HL-60 (cell line): Measurements from ENCODE around the gene FASTK.

ENCODE experiments used
- DNase-seq, 2 experiments: peaks; one replicate each; pipeline ENCODE4 v3.0.0-alpha.2; 2010 to 2020; ENCODE audit warnings: low read depth in 1 of 2, low spot score in 1 of 2
- H3K27ac ChIP-seq: fragments of 250-450 bp; sonication (Bioruptor Pico); replicated peaks from 2 replicates; pipeline ENCODE4 v1.5.1; 2020; ENCODE audit warnings: mild to moderate bottlenecking, moderate library complexity
- H3K27me3 ChIP-seq: fragments of 250-450 bp; sonication (Bioruptor Pico); 2 replicates; pipeline ENCODE4 v1.5.1; 2021; ENCODE audit warnings: mild to moderate bottlenecking, moderate library complexity; ENCODE audit not compliant: insufficient read depth, poor library complexity, severe bottlenecking
- H3K4me3 ChIP-seq: replicated peaks from 2 replicates; pipeline ENCODE4 v1.5.1; 2011; ENCODE audit warnings: mild to moderate bottlenecking, control low read depth, low read length; ENCODE audit not compliant: insufficient read depth
- CTCF ChIP-seq: IDR thresholded peaks from one replicate; pipeline ENCODE4 v1.5.1; 2011; ENCODE audit warnings: low read length, control low read depth, inconsistent platforms; ENCODE audit not compliant: insufficient read depth
- GABPA ChIP-seq: IDR thresholded peaks from 2 replicates; pipeline ENCODE4 v1.6.1; 2012; ENCODE audit warnings: low read depth
- POLR2AphosphoS5 ChIP-seq: IDR thresholded peaks from 2 replicates; pipeline ENCODE4 v1.6.1; 2012; ENCODE audit warnings: low read depth
- REST ChIP-seq: IDR thresholded peaks from 2 replicates; pipeline ENCODE4 v1.6.1; 2012; ENCODE audit warnings: low read depth; ENCODE audit not compliant: insufficient replicate concordance
- SPI1 ChIP-seq: IDR thresholded peaks from 2 replicates; pipeline ENCODE4 v1.6.1; 2012; ENCODE audit warnings: low read depth, mild to moderate bottlenecking, borderline replicate concordance

The FASTK gene

GRCh38 chr7:151048911-151049463, 31.6 kb downstream of the FASTK start:
- no peaks in the 10 kb centered on the region for H3K27me3 ChIP-seq
- TF ChIP-seq SPI1 (no peak), REST (no peak), CTCF (no peak), GABPA (no peak), POLR2AphosphoS5 (no peak)
- no peak overlapping the region for H3K27ac ChIP-seq
- DNase-seq: no peak
- H3K4me3 ChIP-seq: no peak overlapping the region

GRCh38 chr7:151047976-151048815, 32.4 kb downstream of the FASTK start, which contains the start of gene ASIC3:
TSS of gene ASIC3 (plus strand) at chr7:151048531. CDS start at chr7:151048886, 355 bp downstream.
- TF ChIP-seq GABPA (no peak), POLR2AphosphoS5 (no peak), REST (no peak), CTCF (no peak), SPI1 (no peak)

GRCh38 chr7:151046603-151047573, 33.7 kb downstream of the FASTK start:
- no peak overlapping the region for H3K27ac ChIP-seq
- TF ChIP-seq CTCF: no peak
- TF ChIP-seq GABPA: no peak
- TF ChIP-seq REST: no peak
- TF ChIP-seq POLR2AphosphoS5: no peak
- TF ChIP-seq SPI1: no peak
- H3K4me3 ChIP-seq: no peak overlapping the region
- DNase-seq: no peak
- H3K27me3 ChIP-seq: no peaks in the 10 kb centered on the region

More at GRCh38 chr7:151047976-151048815, 32.4 kb downstream of the FASTK start, which contains the start of gene ASIC3:
- Histone ChIP-seq H3K27ac (no peak within 1 kb of the TSS), H3K27me3 (no peaks in the 10 kb centered on the region), H3K4me3 (no peak within 1 kb of the TSS)
- no peak for DNase-seq
